NCI-H2029 treated with DMSO at 0.1 percent for 48 hours (cell line): Measurements from ENCODE around the gene CD247.
A peak's percentile ranks its signal among the peaks of the same experiment; 100 is the strongest.

Experiments used
- DNase-seq: peaks from one replicate; lab custom pipeline; 2025; lab: John Stamatoyannopoulos, UW

The CD247 gene

DNA sequence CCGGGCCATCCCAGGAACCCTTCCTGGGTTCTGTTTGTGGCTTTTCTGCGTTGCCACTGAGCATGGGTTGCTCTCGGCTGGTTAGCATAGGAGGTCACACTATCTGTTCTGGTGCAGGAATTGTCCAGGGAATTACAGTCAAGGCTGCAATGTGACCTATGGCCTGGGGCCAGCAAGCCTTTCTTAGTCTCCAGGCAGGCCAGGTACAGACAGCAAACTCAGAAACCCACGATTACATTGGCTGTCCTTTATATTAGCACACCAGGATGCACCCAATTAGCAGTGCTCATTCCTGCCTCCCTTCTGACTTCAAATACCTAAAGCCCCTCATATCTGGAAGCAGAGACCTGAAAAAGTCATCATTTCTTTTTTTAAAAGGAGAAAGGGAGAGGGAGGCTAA, 55.2 kb downstream of the CD247 start:
- DNase-seq, result no peak

DNA sequence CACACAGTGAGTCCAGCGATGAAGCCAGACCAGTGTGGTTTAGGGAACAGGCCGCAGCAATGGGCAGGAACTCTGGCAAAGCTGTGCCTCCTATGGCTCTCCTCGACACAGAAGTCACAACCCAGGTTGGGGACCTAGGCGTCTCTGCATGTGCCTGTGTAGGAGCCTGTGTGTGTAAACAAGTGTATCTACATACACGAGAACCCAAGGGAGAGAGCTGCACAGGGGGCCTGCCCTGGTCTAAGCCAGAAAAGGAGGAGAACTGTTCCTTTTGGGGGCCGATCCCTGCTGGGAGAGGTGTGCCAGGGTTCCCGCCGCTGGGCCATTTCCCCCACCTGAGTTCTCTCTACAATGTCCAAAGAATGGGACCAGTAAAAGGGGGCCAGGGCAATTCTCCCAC, 56.0 kb downstream of the CD247 start:
- DNase-seq, result no peak

DNA sequence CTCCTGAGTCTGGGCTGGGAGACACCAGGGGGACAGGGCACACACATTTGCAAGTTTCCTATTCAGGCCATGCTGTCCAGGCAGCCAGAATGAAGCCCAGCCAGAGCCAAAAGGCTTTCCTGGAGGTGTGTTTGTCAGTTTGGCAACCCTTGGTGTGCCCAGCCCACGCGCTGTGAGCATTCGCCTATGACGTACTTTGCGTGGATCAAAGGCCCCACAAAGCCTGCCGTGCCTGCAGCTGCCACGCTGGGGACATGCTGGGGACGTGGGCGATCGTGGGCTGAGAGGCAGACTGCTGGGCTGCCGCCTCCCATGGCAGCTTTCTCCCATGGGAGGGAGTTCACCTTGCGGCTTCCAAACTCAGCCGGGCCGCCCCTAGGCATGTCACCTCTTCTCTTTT, 57.5 kb downstream of the CD247 start:
- no peak for DNase-seq

DNA sequence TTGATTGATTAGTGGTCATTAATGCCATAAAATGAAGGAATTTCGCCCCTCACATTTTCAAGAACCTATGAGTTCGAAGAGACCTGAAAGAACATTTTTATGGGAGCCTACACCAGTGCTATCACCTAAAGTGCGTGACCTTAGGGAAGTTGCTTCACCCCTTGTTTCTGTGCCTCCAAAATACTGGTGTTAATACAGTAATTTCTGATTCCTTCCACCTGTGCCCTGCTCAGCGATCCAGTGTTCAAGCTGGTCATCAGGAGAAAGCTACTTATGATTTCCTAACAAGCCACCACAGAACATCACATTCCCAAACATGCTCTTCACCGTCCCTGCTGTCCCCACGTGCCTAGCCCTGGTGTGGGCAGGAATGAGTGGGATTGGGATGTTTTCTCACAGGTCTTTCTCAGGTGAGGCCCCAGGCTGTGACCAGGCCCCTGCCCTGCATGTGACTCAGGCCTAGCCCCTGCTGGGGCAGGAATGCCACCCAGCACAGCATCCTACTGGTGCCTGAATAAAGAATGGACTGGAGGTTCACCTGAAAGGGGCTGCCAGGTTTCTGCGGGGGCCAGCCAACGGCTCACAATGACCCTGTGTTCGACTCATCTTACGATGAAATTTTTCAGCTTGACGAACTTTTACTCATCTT, 60.3 kb downstream of the CD247 start:
- no peak for DNase-seq

DNA sequence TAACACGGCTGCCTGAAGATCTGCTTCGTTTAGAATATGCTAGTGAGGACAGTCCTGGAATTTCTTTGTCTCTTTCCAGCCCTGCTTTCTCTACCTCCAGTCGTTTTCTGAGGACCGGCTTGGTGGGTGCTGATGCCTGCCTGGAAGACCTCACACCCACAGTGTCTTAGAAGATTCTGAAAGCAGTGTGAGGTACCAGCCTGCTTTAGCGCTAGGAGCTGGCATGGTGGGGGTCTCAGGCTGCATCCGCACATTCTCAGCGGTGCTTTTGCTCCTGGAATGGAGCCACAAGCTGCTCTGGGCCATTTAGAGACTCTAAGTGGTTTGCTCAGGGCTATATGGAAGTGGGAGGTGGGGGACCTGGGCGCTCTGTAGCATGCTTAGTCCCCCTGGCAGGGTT, 61.4 kb downstream of the CD247 start:
- DNase-seq, result no peak

DNA sequence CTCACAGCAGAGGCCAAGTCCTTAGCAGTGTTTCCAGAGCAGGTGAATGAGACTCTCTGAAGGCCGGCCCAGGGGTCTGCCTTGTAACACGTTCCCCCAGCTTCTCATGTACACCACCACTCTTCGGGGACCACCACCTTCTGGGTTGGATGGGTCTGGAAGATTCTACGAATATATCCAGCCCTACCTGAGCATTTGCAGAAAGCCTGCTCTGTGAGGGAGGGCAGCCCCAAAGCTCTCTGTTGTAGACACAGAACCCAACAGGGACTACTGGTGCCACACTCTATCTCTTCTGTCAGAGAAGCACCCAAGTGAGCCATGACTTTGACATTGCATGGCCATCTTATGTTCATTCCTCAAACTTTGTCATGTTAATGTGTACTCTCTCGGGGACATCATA, 61.8 kb downstream of the CD247 start:
- no peak for DNase-seq

DNA sequence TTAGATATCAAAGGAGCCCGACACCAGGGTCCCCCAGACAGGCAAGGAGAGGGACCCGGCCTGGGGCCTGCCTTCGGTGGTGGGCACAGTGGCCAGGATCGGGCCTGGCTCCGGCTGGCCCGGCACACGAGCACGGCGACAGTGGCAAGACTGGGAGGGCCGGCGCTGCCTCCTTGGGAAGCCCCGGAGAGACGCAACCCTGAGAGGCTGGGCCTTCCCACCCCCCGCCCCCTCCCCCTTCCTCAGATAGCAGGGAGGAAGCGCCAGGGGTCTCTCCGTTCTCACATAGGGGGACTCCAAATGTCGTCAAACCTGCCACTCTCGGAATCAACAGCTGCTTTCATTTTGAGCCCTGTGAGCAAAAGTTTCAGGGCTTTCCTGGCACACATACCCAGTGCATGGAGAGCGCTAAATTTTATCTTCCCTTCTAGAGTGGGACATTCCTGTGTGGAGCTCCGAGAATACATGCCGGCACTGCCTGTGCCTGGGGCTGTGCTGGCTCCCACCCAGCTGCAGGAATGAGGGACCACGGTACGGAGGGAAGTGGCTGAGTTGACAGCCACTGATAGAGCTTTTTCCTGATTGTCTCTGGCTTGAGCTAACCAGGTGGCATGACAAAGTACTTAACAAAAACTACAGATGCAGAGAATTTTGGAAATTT, 62.4 kb downstream of the CD247 start:
- no peak for DNase-seq

DNA sequence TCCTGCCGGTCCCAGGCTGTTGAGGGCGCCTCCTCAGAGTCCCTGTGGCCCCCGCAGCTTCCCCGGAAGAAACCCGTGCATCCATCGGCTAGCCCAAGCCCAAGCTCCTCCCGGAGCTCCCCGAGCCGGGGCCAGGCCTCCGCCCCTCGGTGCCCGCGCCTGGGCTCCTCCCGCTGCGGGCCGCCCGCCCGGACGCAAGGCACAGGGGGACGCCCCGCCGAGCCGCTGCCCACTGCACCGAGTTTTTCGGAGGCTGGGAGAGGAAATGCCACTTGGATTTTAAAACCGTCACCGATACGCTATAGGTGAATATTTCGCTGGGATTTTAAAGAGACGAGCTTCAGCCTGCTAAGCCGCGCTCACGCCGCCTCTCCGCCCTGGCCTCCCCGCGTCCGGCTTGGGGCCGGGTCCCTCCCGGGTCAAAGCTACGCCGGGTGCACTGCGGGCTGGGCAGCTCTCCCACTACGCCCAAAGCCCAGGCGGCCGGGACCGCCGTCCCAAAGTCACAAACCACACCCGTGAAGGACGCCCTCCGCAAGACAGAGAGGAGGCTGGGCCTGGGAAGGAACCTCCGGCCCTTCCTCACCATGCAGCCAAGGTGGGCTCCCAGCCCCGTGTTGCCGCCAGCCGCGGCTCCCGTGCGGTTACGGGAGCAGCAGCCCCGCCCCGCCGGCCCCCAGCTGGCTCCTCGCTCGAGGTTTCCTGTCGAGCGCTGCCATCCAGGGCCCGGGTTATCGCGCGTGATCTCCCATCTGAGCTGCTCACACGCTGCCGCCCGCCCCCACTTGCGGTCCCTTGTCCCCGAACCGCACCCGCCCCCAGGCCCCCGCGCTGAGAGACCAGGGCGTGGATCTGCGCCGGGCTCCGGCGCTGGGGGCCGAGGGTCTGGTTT, 63.2 kb downstream of the CD247 start:
- DNase-seq, result no peak

DNA sequence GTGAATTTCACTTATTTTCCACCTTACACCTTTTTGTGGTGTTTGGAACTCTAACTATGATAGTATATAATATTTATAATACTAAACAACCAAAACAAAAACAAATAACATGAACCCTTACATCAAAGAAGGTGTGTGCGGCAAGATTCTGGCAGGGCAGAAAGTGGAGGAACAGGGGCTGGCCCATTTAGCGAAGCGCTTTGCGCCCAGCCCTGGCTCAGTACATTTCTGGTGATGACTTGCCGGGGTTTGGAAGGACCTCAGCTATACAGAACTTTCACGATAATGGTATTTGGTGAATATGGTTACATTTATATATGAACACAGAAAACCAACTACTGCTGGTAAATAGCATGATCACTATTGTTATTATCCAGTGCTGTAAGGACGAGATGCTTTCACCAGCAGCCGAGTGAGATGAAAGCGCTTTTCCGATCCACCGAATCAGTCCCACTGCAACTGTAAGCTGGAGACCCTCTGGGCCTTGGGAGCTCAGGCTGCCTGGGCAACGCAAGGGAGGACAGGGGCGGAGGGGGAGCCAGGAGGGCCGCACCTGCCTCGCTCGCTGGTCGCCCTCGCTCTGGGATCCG, 63.9 kb downstream of the CD247 start:
- no peak for DNase-seq

DNA sequence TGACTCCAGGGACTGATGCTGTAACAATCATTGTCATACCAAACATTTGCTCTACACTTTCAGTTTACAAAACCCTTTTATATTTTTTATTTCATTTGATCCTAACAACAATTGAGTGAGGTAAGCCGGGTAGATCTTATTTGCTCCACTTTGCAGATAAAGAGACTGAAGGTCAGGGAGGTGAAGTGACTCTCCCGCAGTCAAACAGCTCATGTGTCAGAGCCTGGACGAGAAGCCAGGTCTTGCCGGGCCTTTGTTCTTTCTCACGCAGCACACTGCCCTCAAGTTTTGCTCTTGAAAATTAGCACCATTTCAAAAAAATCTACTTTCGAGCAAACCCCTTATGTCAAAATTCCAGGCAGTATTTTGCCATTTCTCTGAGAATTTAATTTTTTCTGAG, 65.2 kb downstream of the CD247 start:
- no peak for DNase-seq

DNA sequence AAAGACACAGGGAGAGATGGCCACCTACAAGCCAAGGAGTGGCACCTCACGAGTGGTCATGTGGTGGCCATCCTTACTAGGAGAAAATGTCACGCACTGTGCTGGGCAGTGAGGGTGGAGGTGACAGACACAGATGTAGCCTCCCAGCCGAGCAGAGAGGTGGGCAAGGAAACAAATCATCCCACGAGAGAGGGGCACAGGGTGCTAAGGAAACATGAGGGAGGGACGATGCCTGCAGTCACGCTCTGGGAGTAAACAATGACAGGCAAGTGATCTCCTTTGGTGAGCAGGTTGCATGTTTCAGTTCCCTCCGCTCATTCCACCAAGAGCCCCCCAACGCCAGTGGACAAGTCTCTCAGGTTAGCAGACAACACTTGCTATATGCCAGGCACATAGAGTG, 65.8 kb downstream of the CD247 start:
- DNase-seq, result no peak

DNA sequence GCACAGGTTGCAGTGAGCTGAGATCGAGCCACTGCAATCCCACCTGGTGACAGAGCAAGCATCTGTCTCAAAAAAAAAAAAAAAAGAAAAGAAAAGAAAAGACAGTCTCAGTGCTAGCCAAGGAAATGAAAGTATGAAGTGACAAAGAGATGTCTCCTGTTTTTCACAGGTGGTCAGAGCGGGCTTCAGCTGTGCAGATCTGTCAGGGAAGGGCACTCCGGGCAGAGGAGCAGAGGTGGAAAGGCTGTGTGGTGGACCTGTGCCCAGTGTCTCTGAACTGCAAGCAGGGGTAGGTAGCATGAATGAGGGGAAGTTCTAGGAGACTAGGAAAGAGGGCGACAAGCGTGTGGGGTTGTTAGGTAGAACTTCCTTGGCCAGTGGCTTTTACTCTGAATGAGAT, 67.5 kb downstream of the CD247 start:
- no peak for DNase-seq

DNA sequence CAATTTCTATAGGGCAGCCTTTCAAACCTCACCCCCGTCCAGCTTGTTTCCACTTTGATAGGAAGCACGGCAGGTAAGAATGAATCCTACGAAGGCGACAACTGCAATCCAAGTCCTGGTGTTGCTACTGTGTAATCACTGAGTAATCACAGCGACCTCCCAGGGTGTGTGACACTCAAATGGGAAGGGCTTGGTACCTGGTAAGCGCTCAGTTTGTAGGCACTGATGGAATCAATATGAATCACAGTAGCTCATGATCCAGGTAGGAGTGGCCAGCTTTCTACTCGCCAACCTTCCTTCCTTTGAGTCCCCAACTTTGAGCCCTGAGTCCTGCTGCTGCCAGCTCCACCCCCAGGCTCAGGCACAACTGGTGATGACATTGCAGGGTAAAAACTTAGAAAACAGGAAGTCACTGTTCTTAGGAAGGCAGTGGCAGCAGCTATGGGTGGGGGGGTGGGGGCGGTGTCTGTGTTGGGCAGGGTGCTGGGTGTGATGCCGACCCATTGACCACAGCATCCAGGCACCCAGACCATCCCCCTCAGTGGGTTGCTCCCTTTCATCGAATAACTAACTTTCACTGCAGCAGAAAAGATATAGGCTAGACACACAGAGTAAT, 70.7 kb downstream of the CD247 start:
- no peak for DNase-seq

DNA sequence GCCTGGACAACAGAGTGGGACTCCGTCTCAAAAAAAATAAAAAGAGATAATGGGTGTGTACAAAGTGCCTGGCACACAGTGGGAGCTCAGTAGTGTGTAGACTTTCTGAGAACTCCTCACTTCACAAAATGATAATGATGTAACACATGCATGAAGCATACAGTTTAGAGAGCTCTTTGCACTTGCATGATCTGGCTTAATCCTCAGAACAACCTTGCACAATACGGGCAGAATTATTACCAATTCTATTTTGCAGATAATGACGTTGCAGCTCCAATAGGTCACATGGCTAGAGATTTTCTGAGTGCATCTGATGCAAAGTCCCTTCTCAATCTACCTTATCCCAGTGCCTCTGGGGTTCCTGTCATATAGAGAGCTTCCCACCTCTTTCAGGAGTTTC, 71.4 kb downstream of the CD247 start:
- no peak for DNase-seq

DNA sequence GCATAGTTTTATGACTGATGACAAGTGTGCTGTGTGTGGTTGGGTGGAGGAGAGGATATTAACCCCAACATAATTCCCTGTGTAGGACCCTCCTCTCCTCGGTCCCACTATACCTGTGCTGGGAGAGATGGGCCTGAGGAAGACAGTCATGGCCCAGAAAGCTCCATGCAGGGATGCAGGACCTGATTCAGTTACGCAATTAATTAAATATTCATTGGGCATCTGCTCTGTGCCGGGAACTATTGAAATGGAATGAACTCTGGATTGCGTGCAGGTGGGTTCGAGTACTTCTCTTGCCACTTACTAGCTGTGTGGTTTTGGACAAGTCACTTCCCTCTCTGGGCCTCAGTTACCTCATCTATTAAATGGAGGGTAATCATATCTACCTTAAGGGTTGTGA, 74.6 kb downstream of the CD247 start:
- no peak for DNase-seq

DNA sequence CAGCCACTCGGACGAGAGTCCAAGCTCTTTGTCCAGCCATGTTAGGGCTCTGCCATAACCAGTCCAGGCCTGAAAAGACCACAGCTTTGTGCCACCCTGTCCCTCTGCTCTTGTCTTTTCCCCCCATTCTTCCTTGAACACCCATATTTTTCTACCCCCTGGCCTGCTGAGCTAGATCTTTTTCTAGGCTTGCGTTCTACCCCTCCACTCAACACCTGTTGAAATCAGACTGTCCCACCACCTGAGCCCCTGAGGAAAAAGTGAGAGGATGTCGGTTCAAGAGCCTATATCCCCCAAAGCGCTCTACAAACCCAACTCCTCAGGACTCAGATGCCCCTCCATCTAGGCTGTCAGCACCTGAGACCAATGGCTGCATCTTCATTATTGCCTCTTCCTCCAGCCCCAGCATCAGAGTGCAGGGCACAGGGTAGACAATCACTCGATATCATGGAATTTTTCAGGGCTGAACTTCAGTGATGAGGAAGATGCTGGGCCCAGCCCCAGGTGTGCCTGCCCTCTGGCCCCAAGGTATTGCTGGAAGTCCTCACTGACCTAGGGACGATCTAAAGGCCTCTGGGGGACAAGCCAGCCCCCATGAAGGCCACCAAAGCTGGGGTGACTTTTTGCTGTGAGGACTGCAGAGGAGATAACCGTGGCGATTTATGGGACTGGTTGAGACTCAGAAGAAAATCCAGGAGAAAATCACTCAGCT, 75.3 kb downstream of the CD247 start:
- DNase-seq, result no peak

DNA sequence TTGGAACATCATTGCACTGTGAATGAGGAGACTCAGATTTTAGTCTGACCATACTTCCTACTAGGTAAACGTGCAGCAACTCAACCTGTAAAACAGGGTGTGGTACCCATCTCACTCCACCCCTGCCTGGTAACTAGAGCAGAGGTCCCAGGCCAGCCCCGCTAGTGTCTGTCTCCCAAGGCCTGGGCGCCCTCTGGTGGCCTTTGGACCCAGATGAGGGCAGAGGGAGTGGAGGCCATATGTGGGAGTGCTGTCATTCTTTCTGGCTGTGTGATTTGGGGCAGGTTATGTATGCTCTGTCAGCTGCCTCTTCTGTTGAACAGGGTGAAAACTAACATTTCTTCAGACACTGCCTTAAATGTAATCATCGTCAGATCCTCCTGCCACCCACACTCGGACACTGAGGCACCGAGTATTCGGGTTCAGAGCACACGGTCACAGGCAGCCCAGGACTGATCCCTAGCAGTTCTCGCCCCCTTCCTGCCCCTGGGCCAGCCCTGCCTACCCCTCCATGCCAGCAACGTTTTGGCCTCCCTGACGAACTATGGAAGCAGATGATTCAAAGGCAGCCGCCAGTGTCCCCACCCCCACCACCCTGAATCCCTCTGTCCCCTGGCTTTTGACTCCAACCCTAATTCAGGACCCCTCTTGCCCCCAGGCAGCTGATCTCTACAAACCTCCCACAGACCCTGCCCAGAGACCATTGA, 76.0 kb downstream of the CD247 start:
- peak; percentile 19 for DNase-seq

DNA sequence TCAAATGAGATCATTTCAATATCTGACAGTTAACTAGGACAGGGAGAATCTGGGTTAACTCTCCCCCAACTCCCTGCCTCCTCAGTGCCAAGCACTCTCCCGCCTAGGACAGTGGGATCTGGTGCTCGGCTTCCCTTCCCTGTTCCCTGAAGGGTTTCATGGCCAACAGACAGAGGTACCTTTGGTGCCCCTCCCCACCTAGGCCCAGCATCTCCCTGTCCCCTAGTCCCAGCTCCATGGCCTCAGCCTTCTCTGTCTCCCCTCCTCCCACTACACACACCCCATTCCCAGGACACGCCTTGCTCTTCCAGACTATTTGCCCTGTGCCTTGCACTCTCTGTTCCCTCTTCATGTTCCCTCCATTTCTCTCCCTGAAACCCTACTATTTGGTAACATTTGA, 77.1 kb downstream of the CD247 start:
- DNase-seq, result no peak

DNA sequence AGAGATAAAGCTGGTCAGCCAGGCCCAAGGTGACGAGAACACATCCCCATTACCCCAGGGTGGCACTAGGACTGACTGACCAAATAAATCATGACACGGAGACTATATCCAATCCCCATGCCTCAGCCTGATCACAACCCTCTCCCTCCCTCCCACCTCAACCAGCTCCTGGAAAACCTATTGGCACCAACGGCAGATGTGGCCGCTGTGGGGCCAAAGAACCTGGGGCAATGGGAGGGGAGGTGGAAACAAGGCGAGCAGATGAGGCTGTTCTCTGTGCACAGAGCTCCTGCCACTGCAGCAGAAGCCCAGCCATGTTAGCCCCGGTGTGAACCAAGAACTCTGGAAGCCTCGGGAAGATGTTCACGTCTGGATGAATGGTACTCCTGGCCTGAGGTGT, 77.6 kb downstream of the CD247 start:
- no peak for DNase-seq

DNA sequence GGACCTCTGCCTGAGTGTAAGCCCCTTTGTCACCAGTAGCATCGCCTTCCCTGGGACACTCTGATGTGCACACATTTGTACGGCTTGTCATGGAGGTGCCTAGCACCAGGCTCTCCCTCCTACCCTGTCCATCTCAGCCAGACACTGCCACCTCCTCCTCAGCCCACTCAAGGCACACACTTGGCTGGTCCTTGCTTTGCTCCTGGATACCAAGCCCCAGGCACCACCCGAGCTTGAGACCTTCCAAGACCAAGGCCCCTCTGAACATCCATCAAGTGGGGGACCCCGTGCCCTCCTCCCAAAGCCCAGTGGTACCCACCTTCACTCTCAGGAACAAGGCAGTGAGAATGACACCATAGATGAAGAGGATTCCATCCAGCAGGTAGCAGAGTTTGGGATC, 78.0 kb downstream of the CD247 start:
- DNase-seq, result no peak
